Measurements from ENCODE around the gene RAB8B.

DNA sequence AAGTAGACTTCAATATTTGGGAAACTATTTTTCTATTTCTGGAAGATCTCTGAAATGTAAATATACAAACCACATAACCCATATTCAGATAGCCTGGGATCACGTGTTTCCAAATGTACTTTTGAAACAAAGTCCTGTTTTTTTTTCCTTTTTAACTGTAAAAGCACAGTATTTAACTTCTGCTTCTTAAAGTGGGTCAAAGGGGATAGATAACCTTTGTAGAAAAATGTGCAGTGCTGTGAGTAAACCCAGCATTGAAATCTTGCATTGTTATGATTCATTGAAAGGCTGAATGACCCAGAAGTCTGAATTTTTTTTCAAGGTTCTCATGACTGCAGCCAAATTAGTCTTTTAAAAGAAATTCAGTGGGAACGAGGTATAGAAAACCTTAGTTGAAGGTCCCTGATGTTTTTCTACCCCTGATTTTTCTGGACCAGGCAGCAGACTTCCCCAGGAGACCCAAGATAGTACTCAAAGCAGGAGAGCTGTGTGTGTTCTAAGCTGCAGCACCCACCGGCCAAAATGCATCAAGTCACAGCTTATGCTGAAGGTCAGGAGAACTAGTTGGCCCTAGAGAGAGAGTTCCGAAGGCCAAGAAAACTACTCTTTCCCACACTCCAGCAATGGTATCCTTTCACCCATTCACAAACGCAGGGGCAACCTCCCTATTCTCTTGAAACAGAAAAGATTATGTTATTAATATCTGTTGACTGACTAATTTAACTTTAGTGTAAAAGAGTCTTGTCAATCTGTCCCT, 44.4 kb downstream of the RAB8B start:
- TF ChIP-seq POLR2A (IDR thresholded peaks at IDR 0.05), result no peak
- TF ChIP-seq, protein P1, sequence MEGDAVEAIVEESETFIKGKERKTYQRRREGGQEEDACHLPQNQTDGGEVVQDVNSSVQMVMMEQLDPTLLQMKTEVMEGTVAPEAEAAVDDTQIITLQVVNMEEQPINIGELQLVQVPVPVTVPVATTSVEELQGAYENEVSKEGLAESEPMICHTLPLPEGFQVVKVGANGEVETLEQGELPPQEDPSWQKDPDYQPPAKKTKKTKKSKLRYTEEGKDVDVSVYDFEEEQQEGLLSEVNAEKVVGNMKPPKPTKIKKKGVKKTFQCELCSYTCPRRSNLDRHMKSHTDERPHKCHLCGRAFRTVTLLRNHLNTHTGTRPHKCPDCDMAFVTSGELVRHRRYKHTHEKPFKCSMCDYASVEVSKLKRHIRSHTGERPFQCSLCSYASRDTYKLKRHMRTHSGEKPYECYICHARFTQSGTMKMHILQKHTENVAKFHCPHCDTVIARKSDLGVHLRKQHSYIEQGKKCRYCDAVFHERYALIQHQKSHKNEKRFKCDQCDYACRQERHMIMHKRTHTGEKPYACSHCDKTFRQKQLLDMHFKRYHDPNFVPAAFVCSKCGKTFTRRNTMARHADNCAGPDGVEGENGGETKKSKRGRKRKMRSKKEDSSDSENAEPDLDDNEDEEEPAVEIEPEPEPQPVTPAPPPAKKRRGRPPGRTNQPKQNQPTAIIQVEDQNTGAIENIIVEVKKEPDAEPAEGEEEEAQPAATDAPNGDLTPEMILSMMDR (IDR thresholded peaks at IDR 0.05), result no peak

Data from testis (tissue), 2 donors.